Stimulated activated CD8-positive, alpha-beta memory T cell treated with anti-CD3 and anti-CD28 coated beads, Interleukin-7, amount 100 ng/mL, for 48 hours (primary cell): ENCODE measurements around the gene ZNF286A.
"Not testable (repeated sequence)": the region's sequence is repeated elsewhere in the genome, so short reads cannot be mapped to it uniquely, and the experiment has no call there.

Experiments
- DNase-seq, 2 donors: peaks; one replicate each; pipeline ENCODE4 v3.0.0-alpha.2; 2020; ENCODE audit warnings: low read depth in 1 of 2; ENCODE audit errors: extremely low read depth in 1 of 2

ZNF286A gene

DNA sequence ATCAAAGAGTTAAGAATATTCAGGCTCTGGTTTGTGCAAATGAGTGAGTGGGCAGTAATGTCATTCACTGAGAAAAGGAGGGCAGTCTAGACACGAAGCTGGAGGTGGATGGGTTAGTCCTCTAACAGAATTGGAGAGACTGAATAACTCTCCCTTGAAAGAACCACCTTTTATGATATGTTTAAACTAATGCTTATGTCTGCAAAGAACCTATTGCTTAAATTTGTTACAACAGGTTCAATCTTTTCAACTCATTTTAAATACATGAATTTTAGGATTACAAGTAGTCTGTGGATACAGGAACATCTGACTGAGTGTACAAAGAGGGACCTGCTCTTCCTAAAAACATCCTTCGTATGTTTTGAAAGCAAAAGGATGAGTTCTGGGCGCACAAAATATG lies 585 bp upstream of the ZNF286A start:
- not testable (repeated sequence) for DNase-seq

DNA sequence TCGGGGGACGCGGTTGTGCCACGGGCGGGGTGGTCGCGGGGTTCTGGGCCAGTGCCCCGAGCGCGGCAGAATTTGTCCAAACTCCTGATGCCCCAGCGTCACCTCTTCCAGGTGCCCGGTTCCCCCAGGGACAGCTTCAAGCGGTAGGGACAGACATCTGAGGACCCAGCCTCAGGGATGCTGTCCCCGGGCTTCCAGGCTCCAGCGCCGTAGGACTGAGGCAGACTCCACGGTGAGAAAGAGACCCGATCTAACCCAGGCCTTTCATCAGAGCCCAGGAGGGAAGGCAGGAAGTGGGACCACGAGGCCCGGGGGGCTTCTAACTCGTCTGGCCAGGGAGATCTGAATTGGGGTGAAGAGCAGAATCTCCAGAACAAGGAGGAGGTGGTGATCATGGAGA lies 385 bp downstream of the ZNF286A start:
- DNase-seq = not testable (repeated sequence)

DNA sequence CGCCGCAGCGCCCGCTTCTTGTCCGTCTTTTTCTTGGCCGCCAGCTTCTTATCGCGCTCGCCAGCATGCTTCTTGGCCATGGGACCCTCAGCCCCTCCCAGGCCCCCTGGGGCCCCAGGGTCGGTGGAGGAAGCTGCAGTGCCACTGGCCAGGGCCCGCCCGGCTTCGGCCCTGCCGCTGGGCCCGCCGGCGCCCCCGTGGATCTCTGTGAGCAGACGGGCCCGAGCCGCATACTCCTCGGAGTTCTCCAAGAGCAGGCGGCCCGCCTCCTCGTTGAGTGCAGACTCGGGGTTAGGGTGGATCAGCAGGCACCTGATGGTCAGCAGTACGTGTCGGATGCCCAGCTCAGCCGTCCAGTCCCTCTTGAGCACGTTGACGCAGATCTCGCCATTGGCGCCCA lies 4.7 kb downstream of the ZNF286A start:
- DNase-seq = not testable (repeated sequence)

DNA sequence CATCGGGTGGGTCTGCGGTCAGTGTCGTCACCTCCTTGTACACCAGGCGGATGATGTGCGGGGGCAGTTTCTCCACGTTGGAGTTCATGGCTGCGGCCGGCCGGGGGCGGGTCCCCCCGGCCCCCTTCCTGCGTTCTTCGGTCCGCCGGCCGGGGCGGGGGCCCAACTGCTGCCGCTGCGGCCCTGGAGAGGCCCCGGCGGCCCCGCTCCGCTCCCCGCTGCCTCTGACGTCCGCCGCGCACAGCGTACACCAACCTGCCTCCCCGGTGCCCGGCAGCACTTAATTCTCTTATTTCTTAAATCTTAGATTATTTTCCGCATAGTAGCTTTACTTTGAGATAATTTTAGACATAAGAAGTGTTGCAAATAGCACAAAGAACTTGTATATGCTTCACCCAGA lies 5.3 kb downstream of the ZNF286A start:
- not testable (repeated sequence) for DNase-seq

DNA sequence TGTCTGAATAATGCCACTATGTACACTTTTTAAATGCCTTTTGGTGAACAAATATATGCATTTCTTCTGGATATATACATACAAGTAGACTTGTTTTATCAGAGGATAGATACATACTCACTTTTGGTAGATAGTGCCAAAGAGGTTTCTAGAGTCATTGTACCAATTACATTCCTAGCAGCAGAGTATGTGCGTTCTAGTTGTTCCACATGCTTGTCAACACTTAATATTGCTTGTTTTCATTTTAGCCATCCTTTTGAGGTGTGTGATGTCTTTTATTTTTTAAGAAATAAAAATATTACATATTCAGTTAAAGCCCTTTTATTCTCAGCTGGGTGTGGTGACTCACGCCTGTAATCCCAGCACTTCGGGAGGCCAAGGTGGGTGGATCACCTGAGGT lies 9.3 kb downstream of the ZNF286A start:
- not testable (repeated sequence) for DNase-seq

DNA sequence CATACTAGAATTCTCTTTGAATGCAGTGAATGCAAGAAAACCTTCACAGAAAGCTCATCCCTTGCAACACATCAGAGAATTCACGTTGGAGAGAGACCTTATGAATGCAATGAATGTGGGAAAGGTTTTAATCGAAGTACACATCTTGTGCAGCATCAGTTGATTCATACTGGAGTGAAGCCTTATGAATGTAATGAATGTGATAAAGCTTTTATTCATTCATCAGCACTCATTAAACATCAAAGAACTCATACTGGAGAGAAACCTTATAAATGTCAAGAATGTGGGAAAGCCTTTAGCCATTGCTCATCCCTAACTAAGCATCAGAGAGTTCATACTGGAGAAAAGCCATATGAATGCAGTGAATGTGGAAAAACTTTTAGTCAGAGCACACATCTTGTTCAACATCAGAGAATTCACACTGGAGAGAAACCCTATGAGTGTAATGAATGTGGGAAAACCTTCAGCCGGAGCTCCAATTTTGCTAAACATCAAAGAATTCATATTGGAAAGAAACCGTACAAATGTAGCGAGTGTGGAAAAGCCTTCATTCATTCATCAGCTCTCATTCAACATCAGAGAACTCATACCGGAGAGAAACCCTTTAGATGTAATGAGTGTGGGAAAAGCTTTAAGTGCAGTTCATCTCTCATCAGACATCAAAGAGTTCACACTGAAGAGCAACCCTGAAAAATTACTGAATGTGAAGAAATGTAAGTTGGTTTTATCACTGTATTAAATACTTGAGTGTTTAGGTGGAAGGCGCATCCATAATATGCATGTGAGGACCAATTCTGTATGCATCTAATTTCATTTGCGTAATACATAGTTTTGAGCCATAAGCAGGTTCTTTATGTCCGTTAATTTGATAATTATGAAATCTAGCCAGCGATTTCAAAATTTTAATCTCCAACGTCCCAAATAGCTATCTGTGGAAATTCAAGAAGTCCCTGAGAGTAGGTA lies 17.3 kb downstream of the ZNF286A start:
- not testable (repeated sequence) for DNase-seq

DNA sequence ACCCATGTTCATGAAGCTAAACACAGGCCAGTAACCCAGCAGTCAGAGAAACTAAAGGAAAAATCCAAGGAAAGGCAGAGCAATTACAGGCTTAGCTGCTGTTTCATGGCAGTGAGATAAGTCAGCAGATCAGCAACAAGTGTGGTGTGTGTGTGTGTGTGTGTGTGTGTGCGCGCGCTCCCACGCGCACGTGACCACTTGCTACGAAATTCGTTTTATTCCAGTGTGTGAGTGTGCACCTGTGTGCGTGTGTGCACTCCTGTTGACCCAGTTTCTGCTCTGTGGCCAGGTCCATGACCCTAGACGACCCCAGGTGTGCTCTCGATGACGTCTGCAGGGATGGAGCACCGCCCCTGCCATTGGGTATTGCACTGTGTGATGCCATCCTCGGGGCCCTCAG lies 31.0 kb downstream of the ZNF286A start:
- DNase-seq = not testable (repeated sequence)

DNA sequence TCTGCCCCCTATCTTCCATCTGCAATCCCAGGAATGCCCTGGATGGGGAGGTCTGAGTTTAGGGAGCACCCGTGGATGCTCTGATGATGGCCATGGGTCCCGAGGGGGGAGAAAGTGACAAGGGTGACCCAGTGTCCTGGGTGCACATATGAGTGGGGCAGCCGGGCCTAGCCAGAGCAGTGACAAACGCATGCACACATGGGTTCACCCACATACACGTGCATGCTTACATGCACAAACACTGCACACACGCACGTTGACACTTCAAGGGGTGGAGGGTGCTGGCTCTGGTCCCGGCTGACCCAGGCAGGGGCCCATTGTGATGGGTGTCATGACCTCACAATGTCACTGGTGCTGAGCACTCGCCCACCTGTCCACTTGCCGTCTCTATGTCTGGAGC lies 32.3 kb downstream of the ZNF286A start, which contains the start of gene TBC1D26:
TSS of gene TBC1D26 (plus strand) at position 384 of the 400 bp plus-strand sequence. CDS start 3,066 bp downstream, outside the sequence.
- not testable (repeated sequence) for DNase-seq

DNA sequence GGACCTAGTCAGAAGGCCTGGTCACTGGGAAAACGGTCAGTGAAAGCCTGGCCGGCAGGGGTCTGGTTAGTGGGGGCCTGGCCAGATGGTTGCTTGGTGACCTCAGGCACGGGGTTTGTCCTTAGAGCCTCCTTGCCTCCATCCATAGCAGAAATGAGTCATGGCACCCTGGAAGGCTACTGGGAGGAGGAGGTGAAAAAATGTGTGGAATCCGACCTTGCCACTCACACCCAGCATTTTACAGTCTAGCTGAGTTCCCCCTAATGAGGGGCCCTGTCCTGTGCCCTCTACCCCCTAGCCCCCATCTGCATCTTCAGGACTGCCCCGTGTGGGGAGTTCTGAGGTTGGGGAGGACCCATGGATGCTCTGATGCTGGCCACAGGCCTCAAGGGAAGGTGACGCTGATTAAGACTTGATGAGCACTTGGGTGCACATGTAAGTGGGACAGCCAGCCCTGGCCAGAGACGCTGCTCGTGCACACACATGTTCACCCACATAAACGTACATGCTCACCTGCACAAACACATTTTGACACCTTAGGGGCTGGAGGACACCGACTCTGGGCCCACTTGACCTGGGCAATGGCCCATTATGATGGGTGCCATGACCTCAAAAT lies 33.7 kb downstream of the ZNF286A start:
- not testable (repeated sequence) for DNase-seq

DNA sequence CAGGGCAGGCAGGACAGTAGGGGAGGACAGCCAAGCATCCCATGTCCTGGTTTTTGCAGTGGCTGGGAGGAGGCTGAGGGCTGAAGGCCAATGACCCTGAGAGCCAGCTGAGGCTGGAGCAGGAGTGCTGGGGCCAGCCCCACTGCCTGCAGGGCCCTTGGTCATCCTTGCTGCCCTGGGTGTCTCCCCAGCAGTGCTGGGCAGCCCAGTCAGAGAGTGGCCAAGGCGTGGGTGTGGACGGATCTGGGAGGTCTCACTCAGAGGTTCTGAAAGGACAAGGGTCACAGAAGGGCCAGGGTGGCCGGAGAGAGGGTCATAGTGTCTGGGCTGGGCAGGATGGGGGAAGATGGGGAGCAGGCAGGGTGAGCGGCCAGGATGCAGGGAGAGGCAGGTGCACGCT lies 37.0 kb downstream of the ZNF286A start:
- not testable (repeated sequence) for DNase-seq

DNA sequence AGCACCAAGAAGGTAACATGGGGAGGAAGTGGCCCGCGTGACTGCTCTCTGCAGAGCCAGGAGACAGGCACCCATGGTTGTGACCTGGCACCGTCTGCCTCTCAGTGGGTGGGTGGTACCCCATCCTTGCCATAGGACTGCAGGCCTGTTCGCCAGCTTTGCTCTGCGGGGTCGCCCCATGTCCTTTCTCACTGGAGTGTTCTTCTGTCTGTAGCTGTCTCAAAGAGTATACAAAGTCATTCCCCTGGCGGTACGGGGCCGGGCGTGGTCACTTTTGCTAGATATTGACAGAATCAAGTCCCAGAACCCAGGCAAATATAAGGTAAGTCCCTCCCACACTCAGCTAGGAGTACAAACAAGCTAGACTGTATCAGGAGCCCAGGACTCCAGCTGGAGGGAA lies 38.5 kb downstream of the ZNF286A start:
- DNase-seq = no peak

DNA sequence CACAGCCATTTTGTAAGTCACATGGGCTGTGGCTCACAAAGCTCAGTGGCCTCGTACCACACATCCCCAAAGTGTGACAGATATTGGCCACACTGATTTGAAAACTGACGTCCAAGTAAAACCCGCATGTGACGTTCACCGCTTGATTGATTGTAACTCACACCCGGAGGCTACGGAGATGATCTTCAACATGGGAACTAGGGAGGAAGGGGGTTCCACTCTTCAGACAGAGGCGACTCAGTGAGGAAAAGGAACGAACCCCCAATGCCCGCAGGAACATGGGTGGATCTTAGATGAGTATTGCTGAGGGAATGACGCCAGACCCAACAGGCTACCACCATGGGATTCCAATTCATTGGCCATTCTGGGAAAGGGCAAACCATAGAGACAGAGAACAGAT lies 39.7 kb downstream of the ZNF286A start:
- not testable (repeated sequence) for DNase-seq

DNA sequence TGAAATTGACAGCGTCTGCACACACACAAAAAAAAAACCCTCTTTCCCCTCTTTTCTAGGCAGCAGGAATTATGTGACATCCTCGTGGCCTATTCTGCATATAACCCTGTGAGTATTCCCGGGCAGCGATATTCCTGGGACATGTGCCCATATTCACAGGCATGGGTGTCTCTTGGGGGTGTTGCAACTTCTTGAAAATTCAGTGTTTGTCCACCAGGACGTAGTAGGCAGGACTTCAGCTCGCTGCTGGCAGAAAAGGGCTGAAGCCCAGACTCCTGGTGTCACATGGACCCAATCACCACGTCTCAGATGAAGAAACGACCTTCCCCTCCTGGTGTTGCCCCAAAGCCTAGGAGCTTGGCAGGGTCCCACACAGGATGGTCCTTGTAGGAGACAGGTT lies 40.5 kb downstream of the ZNF286A start:
- DNase-seq = not testable (repeated sequence)

DNA sequence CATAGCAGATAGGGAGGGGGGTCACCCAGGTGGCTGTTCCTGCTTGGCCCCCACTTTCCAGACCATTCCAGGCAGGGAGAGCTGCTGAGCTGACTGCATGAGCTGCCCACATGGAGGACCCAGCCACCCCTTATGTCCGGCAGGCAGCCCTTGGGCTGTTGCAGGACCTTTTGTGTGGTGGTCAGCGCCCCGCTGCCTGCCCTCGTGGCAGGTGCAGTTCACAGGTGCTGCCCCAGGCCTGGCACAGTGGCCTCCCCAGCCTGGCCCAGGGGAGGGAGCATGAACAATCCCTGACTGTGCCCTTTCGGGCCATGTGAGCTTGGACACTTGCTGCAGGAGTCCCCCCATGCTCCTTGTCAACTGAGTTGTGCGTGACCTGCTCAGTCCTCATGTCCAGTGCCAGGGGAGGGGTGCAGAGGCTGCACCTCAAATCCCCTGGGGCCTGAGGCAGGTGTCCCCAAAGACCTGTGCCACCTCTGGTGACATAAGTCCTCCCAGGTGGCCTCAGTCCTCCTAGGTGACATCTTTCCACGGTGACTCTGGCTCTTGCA lies 41.1 kb downstream of the ZNF286A start:
- no peak for DNase-seq

DNA sequence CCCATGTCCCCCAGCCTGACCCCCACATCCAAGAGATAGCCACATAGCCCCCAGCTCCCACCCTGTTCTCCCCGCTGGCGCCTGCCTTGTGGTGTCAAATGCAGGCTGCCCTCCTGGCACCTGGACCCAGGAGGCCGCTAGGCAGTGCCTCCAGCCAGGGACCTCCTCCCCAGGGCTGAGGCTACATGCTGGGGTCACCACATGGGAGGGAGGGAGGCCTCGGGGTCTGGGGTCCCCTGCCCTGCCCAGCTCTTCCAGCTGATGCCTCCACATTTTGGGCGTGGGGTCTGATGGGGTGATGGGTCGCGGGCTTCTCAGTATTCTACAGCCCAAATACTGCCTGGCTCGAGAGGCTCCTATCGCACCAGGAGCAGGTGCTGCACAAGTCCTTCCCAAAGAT lies 42.1 kb downstream of the ZNF286A start:
- DNase-seq = no peak

DNA sequence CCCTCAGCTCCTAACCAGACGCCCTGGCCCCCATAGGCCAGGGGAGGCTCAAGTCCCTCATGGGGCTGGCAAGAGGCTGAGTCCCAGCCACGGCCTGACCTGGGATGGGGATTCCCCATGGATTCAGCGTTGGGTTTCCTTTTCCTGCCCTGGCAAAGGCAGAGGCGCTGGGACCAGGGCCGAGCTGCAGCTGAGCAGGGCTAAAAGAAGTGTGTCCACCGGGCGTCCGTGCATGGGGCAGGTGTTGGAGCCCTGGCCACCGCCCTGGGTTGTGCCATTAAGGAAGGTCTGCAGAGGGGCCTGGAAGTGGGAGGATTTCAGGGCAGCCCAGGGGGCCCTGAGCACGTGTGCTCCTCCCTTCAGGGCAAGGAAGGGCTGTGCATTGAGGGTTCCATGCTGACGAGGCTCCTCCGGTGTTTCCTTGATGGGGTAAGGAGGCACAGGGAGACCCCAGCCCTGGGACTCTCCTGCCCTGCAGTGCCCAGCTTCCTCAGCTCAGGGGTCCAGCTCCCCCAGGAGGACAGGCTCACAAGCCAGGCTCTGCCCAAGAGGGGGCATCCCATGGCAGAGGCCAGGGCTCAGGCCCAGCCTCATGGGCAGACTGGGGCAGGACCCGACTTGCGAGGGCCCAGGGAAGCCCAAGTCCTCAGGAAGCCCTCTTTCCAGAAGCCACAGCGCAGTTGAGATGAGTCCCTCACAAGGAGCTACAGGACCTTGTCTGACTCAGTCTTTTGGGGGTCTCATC lies 42.7 kb downstream of the ZNF286A start:
- no peak for DNase-seq

DNA sequence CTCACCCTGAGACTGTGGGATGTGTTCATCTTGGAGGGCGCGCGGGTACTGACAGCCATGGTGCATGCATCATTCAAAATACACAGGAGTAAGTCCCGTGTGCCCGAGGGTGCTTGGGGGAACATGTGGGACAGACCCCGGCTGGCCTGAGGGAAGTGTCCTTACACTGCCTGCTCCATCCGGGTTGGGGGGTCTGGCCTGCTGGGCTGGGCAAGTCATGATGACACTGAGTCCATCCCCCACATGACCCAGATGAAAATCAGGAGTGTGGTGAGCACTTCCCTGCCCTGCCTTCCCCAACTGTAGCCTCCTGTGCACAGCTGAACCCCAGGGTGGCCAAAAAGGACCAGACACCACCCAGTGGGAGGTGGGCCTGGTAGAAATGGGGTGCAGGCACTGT lies 43.4 kb downstream of the ZNF286A start:
- DNase-seq = no peak

DNA sequence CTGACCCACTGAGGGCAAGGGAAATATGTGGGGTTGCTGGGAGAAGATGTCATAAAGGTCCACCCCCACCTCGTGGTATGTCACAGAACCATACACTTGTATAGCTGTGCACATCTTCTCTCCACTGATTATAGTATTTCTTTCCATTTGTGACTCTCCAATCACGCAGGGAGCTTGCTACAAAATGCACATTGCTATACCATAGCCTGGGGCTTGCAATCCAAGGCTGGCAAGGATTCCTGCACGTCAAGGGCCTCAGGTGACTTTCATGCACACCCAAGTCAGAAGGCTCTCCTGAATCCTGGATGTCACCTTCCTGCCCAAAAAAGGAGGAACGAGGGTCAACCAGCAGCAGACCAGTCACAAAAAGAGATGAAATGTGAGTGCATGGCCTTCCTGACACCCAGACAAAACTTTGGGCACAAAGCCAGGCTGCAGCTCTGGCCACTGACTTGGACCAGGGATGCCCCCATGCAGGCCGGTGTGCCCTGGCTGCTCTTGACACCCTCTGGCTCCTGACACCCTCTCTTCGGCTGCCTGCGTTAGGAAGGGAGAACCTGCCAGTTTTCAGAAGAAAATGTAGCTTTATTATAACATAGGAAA lies 44.6 kb downstream of the ZNF286A start:
- no peak for DNase-seq

DNA sequence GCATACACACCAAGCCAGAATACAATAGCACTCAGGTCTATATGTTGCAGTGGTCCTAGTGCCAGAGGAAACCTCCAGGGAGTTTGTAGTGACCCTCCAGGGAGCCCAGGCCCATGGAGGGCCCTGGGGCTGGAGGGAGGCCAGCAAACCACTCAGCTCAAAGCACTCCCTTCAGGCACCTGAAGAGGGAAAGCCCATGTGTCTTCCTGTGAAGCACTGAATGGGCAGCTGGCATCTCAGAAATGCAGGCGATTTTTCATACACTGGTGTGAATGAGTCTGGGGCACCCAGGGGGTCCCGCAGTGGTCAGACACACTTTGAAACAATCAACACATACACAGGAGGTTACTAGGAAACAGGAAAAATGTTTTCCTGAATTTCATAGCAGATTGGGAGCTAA lies 45.3 kb downstream of the ZNF286A start:
- DNase-seq = no peak

DNA sequence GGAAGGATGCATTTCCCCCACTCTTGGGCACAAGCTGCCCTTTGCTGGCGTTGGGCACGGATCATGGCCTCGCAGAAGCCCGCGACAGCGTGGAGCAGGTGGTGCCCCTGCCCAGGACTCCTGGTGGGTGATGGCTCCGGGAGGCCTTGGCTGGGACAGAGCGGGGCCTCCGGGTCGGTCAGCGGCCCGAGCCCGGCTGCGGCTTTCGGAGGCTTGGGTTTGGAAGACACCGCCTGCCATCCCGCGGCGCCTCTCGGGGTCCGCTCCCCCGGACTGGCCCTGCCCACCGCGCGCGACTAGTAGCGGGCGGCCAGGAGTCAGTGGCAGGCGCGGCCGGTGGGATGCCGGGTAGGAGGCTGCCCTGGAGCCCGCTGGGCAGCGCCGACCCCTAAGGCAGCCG lies 49.9 kb downstream of the ZNF286A start:
- not testable (repeated sequence) for DNase-seq
